Neuronal stem cell (in vitro differentiated cells): ENCODE measurements around the gene SORL1-AS1.

Source experiments
- DNase-seq: peaks from one replicate; pipeline ENCODE4 v3.0.0-alpha.2; 2013; ENCODE audit warnings: low spot score
- H2AFZ ChIP-seq: one replicate; pipeline ENCODE4 v1.6.1; 2013; ENCODE audit warnings: mild to moderate bottlenecking, low read length, inconsistent platforms
- H2AK5ac ChIP-seq: 2 replicates; pipeline ENCODE4 v1.6.1; 2013; ENCODE audit warnings: low read depth, mild to moderate bottlenecking, inconsistent platforms, low read length, moderate library complexity, mixed read lengths
- H2BK120ac ChIP-seq: 2 replicates; pipeline ENCODE4 v1.6.1; 2013; ENCODE audit warnings: low read depth, mild to moderate bottlenecking, inconsistent platforms, low read length, moderate library complexity, mixed read lengths
- H2BK12ac ChIP-seq: one replicate; pipeline ENCODE4 v1.6.1; 2013; ENCODE audit warnings: low read length, inconsistent platforms
- H2BK15ac ChIP-seq: 2 replicates; pipeline ENCODE4 v1.6.1; 2013; ENCODE audit warnings: mild to moderate bottlenecking, low read length, inconsistent platforms, mixed read lengths
- H2BK5ac ChIP-seq: one replicate; pipeline ENCODE4 v1.6.1; 2013; ENCODE audit warnings: inconsistent platforms, mild to moderate bottlenecking, low read length, moderate library complexity
- H3K14ac ChIP-seq: one replicate; pipeline ENCODE4 v1.6.1; 2013; ENCODE audit warnings: low read length, inconsistent platforms
- H3K18ac ChIP-seq: 2 replicates; pipeline ENCODE4 v1.6.1; 2013; ENCODE audit warnings: low read length, inconsistent platforms
- H3K23ac ChIP-seq: 2 replicates; pipeline ENCODE4 v1.6.1; 2013; ENCODE audit warnings: low read depth, mild to moderate bottlenecking, mixed read lengths, low read length, inconsistent platforms; ENCODE audit not compliant: poor library complexity
- H3K27ac ChIP-seq: replicated peaks from 3 replicates; pipeline ENCODE4 v1.5.1; 2013; ENCODE audit warnings: low read length, inconsistent platforms
- H3K27me3 ChIP-seq, 3 experiments: 2 replicates each; pipeline ENCODE4 v1.6.1; 2013; ENCODE audit warnings: low read length in 3 of 3, mild to moderate bottlenecking in 2 of 3, inconsistent platforms in 1 of 3, low read depth in 1 of 3, mixed read lengths in 1 of 3, moderate library complexity in 1 of 3; ENCODE audit not compliant: control insufficient read depth in 3 of 3, insufficient read depth in 3 of 3
- H3K36me3 ChIP-seq, 2 donors: replicated peaks in 1 of 2; 2 replicates each; pipeline ENCODE4 v1.6.1; 2013; ENCODE audit warnings: low read length in 2 of 2; ENCODE audit not compliant: control insufficient read depth in 2 of 2, insufficient read depth in 2 of 2
- H3K4ac ChIP-seq: 2 replicates; pipeline ENCODE4 v1.6.1; 2013; ENCODE audit warnings: inconsistent platforms, mild to moderate bottlenecking, low read length, moderate library complexity
- H3K4me1 ChIP-seq, 2 donors: 1 replicate in 1 of 2; 2 replicates in 1 of 2; pipeline ENCODE4 v1.6.1; 2013; ENCODE audit warnings: low read length in 2 of 2, low read depth in 1 of 2; ENCODE audit not compliant: control insufficient read depth in 2 of 2, insufficient read depth in 1 of 2
- H3K4me2 ChIP-seq: one replicate; pipeline ENCODE4 v1.6.1; 2013; ENCODE audit warnings: mild to moderate bottlenecking, low read length, inconsistent platforms; ENCODE audit not compliant: insufficient read depth, poor library complexity, severe bottlenecking
- H3K4me3 ChIP-seq, 2 donors: 2 replicates each; pipeline ENCODE4 v1.5.1; 2013; ENCODE audit warnings: low read length in 2 of 2, mild to moderate bottlenecking in 2 of 2, inconsistent platforms in 1 of 2, moderate library complexity in 1 of 2
- H3K79me1 ChIP-seq: one replicate; pipeline ENCODE4 v1.6.1; 2013; ENCODE audit warnings: low read depth, mild to moderate bottlenecking, inconsistent platforms, low read length, moderate library complexity
- H3K9ac ChIP-seq: one replicate; pipeline ENCODE4 v1.6.1; 2013; ENCODE audit warnings: mild to moderate bottlenecking, low read depth, low read length, inconsistent platforms; ENCODE audit not compliant: poor library complexity
- H3K9me3 ChIP-seq, 2 donors: replicated peaks in 1 of 2; 2 replicates each; pipeline versions ENCODE3 to v1.6.1; 2013; ENCODE audit warnings: low read length in 2 of 2, mild to moderate bottlenecking in 2 of 2, inconsistent platforms in 1 of 2, low read depth in 1 of 2, mixed read lengths in 1 of 2, moderate library complexity in 1 of 2; ENCODE audit not compliant: control insufficient read depth in 2 of 2, insufficient read depth in 1 of 2
- H4K8ac ChIP-seq: one replicate; pipeline ENCODE4 v1.6.1; 2013; ENCODE audit warnings: low read depth, mild to moderate bottlenecking, inconsistent platforms, low read length, moderate library complexity
- H4K91ac ChIP-seq: one replicate; pipeline ENCODE4 v1.6.1; 2013; ENCODE audit warnings: low read length, low read depth, mild to moderate bottlenecking, inconsistent platforms; ENCODE audit not compliant: poor library complexity
- WGBS, 2 donors: extraction: QIAGEN DNeasy Blood & Tissue Kit; methylation state at CpG; one replicate each; pipeline ENCODE4 v1.1.7; 2013; ENCODE audit warnings: missing lambda C conversion rate in 2 of 2, mixed read lengths in 1 of 2; ENCODE audit not compliant: insufficient read length in 2 of 2, insufficient replicate concordance in 1 of 2; ENCODE audit errors: extremely low coverage in 2 of 2; 5-methylcytosine and 5-hydroxymethylcytosine counted together

Gene SORL1-AS1

GRCh38 chr11:121476379-121477032, 23.7 kb upstream of the SORL1-AS1 start:
- H4K91ac ChIP-seq: no peak overlapping the region
- H3K36me3 ChIP-seq: peaks cover 7 to 18% of the 10 kb centered on the region in 2 donors
- peaks cover 0 to 4% of the 10 kb centered on the region in 2 donors for H3K9me3 ChIP-seq
- no peak overlapping the region for H4K8ac ChIP-seq
- DNase-seq: no peak
- WGBS, 2 donors: no CpG with 5 or more reads among the region's 5 CpGs
- H2BK5ac ChIP-seq: no peak overlapping the region
- no peak overlapping the region for H2AFZ ChIP-seq
- no peak overlapping the region for H3K4me3 ChIP-seq
- H3K4me1 ChIP-seq: peaks cover 9 to 19% of the 10 kb centered on the region in 2 donors
- no peak overlapping the region for H3K23ac ChIP-seq
- no peak overlapping the region for H3K14ac ChIP-seq
- no peak overlapping the region for H2BK15ac ChIP-seq
- no peak overlapping the region for H3K4ac ChIP-seq
- no peak overlapping the region for H2BK12ac ChIP-seq
- peaks cover 4% of the 10 kb centered on the region for H3K79me1 ChIP-seq
- no peak overlapping the region for H2AK5ac ChIP-seq
- no peak overlapping the region for H3K18ac ChIP-seq
- no peak overlapping the region for H2BK120ac ChIP-seq
- H3K27ac ChIP-seq: no peak overlapping the region
- H3K27me3 ChIP-seq: peaks cover 0 to 4% (median 0%) of the 10 kb centered on the region in 3 experiments
- H3K9ac ChIP-seq: no peak overlapping the region
- H3K4me2 ChIP-seq: no peak overlapping the region

DNA sequence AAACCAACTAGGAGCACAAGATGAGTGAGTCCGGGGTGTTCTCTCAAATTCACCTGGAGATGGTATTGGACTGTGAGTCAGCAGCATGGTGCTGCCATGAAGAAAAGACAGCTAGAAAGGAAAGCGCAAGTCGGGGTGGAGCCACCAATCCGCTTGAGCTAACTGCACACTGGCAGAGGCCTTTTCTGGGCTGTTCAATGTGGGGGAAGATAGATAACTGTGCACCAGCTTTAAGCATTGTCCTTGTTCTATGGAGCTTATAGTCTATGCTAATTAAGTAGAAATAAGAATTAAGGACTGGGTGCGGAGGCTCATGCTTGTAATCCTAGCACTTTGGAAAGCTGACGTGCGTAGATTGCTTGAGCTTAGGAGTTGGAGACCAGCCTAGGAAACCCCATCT, 21.9 kb upstream of the SORL1-AS1 start:
- Histone ChIP-seq H3K4me3 (no peak overlapping the region), H4K8ac (no peak overlapping the region), H3K4me2 (no peak overlapping the region), H3K79me1 (peaks cover 4% of the 10 kb centered on the region), H3K4me1 (peaks cover 6 to 16% of the 10 kb centered on the region in 2 donors), H3K23ac (no peak overlapping the region), H3K9me3 (peaks cover 0 to 4% of the 10 kb centered on the region in 2 donors), H2BK15ac (no peak overlapping the region), H2BK5ac (no peak overlapping the region), H2BK12ac (no peak overlapping the region), H2BK120ac (no peak overlapping the region), H3K14ac (no peak overlapping the region), H3K27ac (no peak overlapping the region), H3K4ac (no peak overlapping the region), H3K9ac (no peak overlapping the region), H4K91ac (no peak overlapping the region), H3K36me3 (peaks cover 9 to 35% of the 10 kb centered on the region in 2 donors), H2AK5ac (no peak overlapping the region), H3K27me3 (peaks cover 0 to 4% (median 0%) of the 10 kb centered on the region in 3 experiments), H3K18ac (no peak overlapping the region), H2AFZ (no peak overlapping the region)
- no CpG with 5 or more reads among the region's 7 CpGs for WGBS, 2 donors
- no peak for DNase-seq

- Histone ChIP-seq H2BK12ac (no peak overlapping the region), H3K4me1 (peaks cover 0 to 2% of the 10 kb centered on the region in 2 donors), H3K27me3 (no peaks in the 10 kb centered on the region), H3K9ac (no peak overlapping the region), H2BK120ac (no peak overlapping the region), H4K91ac (no peak overlapping the region), H3K14ac (no peak overlapping the region), H4K8ac (no peak overlapping the region), H3K4ac (no peak overlapping the region), H3K79me1 (no peaks in the 10 kb centered on the region), H3K18ac (no peak overlapping the region), H3K27ac (no peak overlapping the region), H2BK15ac (no peak overlapping the region), H3K36me3 (peaks cover 4 to 30% of the 10 kb centered on the region in 2 donors), H2BK5ac (no peak overlapping the region), H3K4me2 (no peak overlapping the region), H2AFZ (no peak overlapping the region), H2AK5ac (no peak overlapping the region), H3K4me3 (no peak overlapping the region), H3K23ac (no peak overlapping the region), H3K9me3 (no peaks in the 10 kb centered on the region)
- WGBS, 2 donors: no CpG with 5 or more reads among the region's 8 CpGs
- no peak for DNase-seq
These were observed 20.5 kb upstream of the SORL1-AS1 start for GRCh38 chr11:121473064-121473777.

- no CpG with 5 or more reads among the region's 2 CpGs for WGBS, 2 donors
- Histone ChIP-seq H2BK120ac (no peak overlapping the region), H3K18ac (no peak overlapping the region), H3K4ac (no peak overlapping the region), H3K4me2 (no peak overlapping the region), H3K4me3 (no peak overlapping the region), H4K8ac (no peak overlapping the region), H2BK12ac (no peak overlapping the region), H4K91ac (no peak overlapping the region), H3K4me1 (peaks cover 0 to 6% of the 10 kb centered on the region in 2 donors), H3K9ac (no peak overlapping the region), H3K36me3 (peaks cover 2 to 27% of the 10 kb centered on the region in 2 donors), H2BK15ac (no peak overlapping the region), H3K9me3 (no peaks in the 10 kb centered on the region), H3K79me1 (no peaks in the 10 kb centered on the region), H2AK5ac (no peak overlapping the region), H3K23ac (no peak overlapping the region), H2BK5ac (no peak overlapping the region), H3K27me3 (no peaks in the 10 kb centered on the region), H2AFZ (no peak overlapping the region), H3K14ac (no peak overlapping the region), H3K27ac (no peak overlapping the region)
- no peak for DNase-seq
These were observed 19.5 kb upstream of the SORL1-AS1 start for GRCh38 chr11:121472312-121472711.
